ENCODE results near the gene BCL3. TPM values are rescaled to one million over a fixed set of nuclear protein-coding genes. Genes with fewer than 3 reads are reported as not detected.
A peak's percentile ranks its signal among the peaks of the same experiment; 100 is the strongest.

BCL3 gene, protein sequence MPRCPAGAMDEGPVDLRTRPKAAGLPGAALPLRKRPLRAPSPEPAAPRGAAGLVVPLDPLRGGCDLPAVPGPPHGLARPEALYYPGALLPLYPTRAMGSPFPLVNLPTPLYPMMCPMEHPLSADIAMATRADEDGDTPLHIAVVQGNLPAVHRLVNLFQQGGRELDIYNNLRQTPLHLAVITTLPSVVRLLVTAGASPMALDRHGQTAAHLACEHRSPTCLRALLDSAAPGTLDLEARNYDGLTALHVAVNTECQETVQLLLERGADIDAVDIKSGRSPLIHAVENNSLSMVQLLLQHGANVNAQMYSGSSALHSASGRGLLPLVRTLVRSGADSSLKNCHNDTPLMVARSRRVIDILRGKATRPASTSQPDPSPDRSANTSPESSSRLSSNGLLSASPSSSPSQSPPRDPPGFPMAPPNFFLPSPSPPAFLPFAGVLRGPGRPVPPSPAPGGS
- total RNA-seq = 10 to 100 TPM; 13.2 to 37.7 (median 16.4) TPM

DNA sequence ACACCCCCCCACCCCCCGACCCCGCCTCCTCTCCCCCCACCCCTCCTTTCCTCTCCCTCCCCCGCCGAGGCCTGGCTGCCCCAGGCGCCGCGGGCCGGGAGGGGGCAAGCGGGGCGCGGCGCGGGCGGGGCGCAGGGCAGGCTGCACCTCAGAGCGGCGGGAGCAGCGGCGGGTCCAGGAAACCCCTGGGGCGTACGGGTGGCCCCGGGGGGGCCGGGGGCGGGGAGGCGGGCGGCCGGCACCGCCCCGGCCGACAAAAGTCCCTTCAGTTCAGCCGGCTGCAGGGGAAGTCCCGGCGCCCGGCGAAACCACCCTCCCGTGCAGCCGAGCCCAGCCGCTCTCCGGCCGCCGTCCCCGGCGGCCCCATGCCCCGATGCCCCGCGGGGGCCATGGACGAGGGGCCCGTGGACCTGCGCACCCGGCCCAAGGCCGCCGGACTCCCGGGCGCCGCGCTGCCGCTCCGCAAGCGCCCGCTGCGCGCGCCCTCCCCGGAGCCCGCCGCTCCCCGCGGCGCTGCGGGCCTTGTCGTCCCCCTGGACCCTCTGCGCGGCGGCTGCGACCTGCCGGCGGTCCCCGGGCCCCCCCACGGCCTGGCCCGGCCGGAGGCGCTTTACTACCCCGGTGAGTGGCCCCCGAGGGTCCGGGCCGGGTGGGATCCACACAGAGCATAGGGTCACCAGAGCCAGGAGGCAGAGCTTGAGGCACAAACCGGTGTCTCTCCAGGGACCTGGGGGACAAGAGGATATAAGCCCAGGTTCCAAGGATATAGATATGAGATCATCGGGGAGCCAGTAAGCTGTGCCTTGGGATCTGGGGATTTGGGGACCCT is at the start of gene BCL3:
TSS of gene BCL3 (plus strand) at position 283 of the 829 bp plus-strand sequence. CDS start at position 366, 83 bp downstream.
- Histone ChIP-seq H3K27ac (peak within 1 kb of the TSS; percentile 72 to 92 (median 92)), H3K9me3 (no peaks in the 10 kb centered on the region), H3K4me3 (peak within 1 kb of the TSS; percentile 81 to 85), H3K36me3 (peaks cover 0 to 25% of the 10 kb centered on the region in 2 donors), H3K27me3 (no peaks in the 10 kb centered on the region), H3K4me1 (peaks cover 0 to 89% (median 45%) of the 10 kb centered on the region in 3 donors)
- WGBS, 2 donors (ENCODE audit: low coverage in 1 of 2) = 0 to 14% methylated on average over 1 of the region's 88 CpGs
- ATAC-seq = peak; percentile 46
- TF ChIP-seq, protein P1, sequence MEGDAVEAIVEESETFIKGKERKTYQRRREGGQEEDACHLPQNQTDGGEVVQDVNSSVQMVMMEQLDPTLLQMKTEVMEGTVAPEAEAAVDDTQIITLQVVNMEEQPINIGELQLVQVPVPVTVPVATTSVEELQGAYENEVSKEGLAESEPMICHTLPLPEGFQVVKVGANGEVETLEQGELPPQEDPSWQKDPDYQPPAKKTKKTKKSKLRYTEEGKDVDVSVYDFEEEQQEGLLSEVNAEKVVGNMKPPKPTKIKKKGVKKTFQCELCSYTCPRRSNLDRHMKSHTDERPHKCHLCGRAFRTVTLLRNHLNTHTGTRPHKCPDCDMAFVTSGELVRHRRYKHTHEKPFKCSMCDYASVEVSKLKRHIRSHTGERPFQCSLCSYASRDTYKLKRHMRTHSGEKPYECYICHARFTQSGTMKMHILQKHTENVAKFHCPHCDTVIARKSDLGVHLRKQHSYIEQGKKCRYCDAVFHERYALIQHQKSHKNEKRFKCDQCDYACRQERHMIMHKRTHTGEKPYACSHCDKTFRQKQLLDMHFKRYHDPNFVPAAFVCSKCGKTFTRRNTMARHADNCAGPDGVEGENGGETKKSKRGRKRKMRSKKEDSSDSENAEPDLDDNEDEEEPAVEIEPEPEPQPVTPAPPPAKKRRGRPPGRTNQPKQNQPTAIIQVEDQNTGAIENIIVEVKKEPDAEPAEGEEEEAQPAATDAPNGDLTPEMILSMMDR (IDR thresholded peaks at IDR 0.05) = peak in 2 of 4 experiments; percentile 9 to 18
- TF ChIP-seq EP300 (IDR thresholded peaks at IDR 0.05) (no peak), POLR2AphosphoS5 (IDR thresholded peaks at IDR 0.05) (peak; percentile 28), POLR2A (IDR thresholded peaks at IDR 0.05) (peak; percentile 48 to 63)

DNA sequence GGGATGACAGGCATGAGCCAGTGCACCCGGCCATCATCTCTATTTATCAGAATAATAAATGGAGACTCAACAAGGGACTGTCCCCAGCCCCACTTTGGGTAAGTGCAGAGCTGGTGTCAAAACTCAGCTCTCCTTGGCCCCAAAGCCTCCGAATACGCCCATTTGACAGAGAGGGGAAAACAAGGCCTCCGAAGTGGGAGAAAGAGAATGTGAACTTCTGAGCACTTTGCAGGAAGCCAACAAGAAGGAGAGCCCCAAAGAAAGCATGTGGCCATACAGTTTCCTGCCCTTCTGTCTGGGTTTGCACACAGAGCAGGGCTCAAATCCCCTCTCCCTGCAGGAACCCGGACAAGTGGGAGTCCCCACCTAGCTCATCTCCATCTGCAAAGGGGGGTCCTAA is 48.0 kb upstream of the BCL3 start:
- no peaks in the 10 kb centered on the region for H3K9me3 ChIP-seq
- H3K4me1 ChIP-seq = no peaks in the 10 kb centered on the region
- no peak for TF ChIP-seq POLR2A (IDR thresholded peaks at IDR 0.05)
- no peak overlapping the region for H3K27ac ChIP-seq
- no peak overlapping the region for H3K4me3 ChIP-seq
- H3K36me3 ChIP-seq = no peaks in the 10 kb centered on the region
- no peak for ATAC-seq
- peaks cover 21% of the 10 kb centered on the region for H3K27me3 ChIP-seq
- WGBS, 2 donors (ENCODE audit: low coverage in 1 of 2) = 81 to 87% methylated on average over 4 to 5 of the region's 5 CpGs

DNA sequence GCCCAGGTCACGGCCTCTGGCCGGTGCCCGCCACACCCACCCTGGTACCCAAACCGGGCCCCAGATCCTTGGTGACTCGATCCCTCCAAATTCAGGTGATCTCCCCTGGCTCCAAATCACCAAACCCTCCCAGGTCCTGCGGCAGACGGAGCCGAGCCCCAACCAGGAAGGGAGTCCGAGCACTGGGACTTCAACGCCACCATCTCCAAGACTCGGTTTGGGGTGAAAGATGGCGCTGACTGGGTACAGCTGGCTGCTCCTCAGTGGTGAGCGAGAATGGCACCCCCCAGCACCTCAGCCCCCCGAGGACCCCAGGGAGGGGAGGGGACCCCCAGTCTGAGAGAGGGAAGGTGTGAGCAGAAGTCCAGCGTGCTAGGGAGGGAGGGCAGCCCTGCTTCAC is 47.3 kb upstream of the BCL3 start:
- TF ChIP-seq POLR2A (IDR thresholded peaks at IDR 0.05) (no peak), POLR2AphosphoS5 (IDR thresholded peaks at IDR 0.05) (no peak), EP300 (IDR thresholded peaks at IDR 0.05) (no peak)
- TF ChIP-seq, protein P1 (IDR thresholded peaks at IDR 0.05) = no peak
- no peak overlapping the region for H3K4me3 ChIP-seq
- ATAC-seq = no peak
- H3K4me1 ChIP-seq = no peaks in the 10 kb centered on the region
- H3K27ac ChIP-seq = no peak overlapping the region
- no peaks in the 10 kb centered on the region for H3K9me3 ChIP-seq
- peaks cover 21% of the 10 kb centered on the region for H3K27me3 ChIP-seq
- WGBS, 2 donors (ENCODE audit: low coverage in 1 of 2) = no CpG with 5 or more reads among the region's 15 CpGs
- no peaks in the 10 kb centered on the region for H3K36me3 ChIP-seq

DNA sequence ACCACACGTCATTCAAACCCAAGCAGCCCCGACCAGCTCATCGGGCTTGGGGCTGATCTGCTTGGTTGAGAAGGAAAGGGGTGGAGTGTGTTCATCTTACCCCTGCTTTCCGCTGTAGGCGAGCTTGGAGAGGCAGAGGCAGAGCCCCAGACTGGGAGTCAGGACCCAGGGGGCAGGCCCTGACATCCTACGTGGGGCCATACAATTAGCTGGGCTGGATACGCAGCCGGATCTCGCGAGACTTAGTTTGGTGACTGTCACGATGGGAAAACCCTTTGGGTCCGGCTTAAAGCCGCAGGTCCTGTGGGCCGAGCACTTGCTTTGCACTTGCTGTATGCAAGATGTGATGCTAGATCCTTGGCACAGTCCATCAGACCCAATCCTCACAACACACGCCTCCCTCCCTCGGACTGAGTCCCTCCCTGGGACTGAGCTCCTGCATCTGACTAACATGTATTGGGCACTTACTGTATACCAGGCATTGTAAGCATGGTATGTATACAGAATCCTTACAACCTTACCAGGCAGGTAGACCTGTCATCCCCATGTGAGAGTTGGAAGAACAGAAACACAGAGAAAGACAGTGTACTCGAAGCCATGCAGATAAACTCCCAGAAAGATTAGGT is 45.8 kb upstream of the BCL3 start:
- no peak overlapping the region for H3K27ac ChIP-seq
- no peaks in the 10 kb centered on the region for H3K36me3 ChIP-seq
- no peaks in the 10 kb centered on the region for H3K4me1 ChIP-seq
- H3K9me3 ChIP-seq = no peaks in the 10 kb centered on the region
- TF ChIP-seq POLR2A (IDR thresholded peaks at IDR 0.05) = no peak
- no peak for TF ChIP-seq EP300 (IDR thresholded peaks at IDR 0.05)
- TF ChIP-seq, protein P1 (IDR thresholded peaks at IDR 0.05) = no peak
- no peak for TF ChIP-seq POLR2AphosphoS5 (IDR thresholded peaks at IDR 0.05)
- 60 to 92% methylated on average over 1 to 12 of the region's 17 CpGs for WGBS, 2 donors (ENCODE audit: low coverage in 1 of 2)
- peaks cover 9% of the 10 kb centered on the region for H3K27me3 ChIP-seq
- no peak for ATAC-seq
- no peak overlapping the region for H3K4me3 ChIP-seq
